DOHH2 (cell line): ENCODE results near the gene MEF2B.
"Not testable (repeated sequence)": the region's sequence is repeated elsewhere in the genome, so short reads cannot be mapped to it uniquely, and the experiment has no call there.

Experiments
- H3F3A ChIP-seq: fragments of 200-600 bp; sonication (generic), shearing (Covaris generic); 2 replicates; pipeline ENCODE4 v1.6.0; 2016; ENCODE audit warnings: antibody characterized with exemption, mild to moderate bottlenecking; ENCODE audit not compliant: control insufficient read depth, insufficient read depth
- H3K27ac ChIP-seq: fragments of 200-600 bp; sonication (generic); 2 replicates; pipeline ENCODE4 v1.5.1; 2014; ENCODE audit warnings: low read depth, mild to moderate bottlenecking, low read length, moderate library complexity
- H3K27me3 ChIP-seq: fragments of 200-600 bp; sonication (generic); 2 replicates; pipeline ENCODE4 v1.6.1; 2014; ENCODE audit warnings: mild to moderate bottlenecking, low read length, mixed read lengths; ENCODE audit not compliant: control insufficient read depth
- H3K36me3 ChIP-seq: fragments of 200-600 bp; sonication (generic); 2 replicates; pipeline ENCODE4 v1.6.1; 2014; ENCODE audit warnings: mild to moderate bottlenecking, low read length, moderate library complexity, mixed read lengths; ENCODE audit not compliant: control insufficient read depth
- H3K4me1 ChIP-seq: fragments of 200-600 bp; sonication (generic); 2 replicates; pipeline ENCODE4 v1.6.1; 2014; ENCODE audit warnings: mild to moderate bottlenecking, low read length, mixed read lengths; ENCODE audit not compliant: control insufficient read depth
- H3K4me2 ChIP-seq: fragments of 200-600 bp; sonication (generic); 2 replicates; pipeline ENCODE4 v1.6.0; 2014; ENCODE audit warnings: mild to moderate bottlenecking, low read length, moderate library complexity
- H3K4me3 ChIP-seq: fragments of 200-600 bp; sonication (generic); 2 replicates; pipeline ENCODE4 v1.5.1; 2014; ENCODE audit warnings: mild to moderate bottlenecking, low read length, mixed read lengths
- H3K79me2 ChIP-seq: fragments of 200-600 bp; sonication (generic); 2 replicates; pipeline ENCODE4 v1.6.1; 2014; ENCODE audit warnings: mild to moderate bottlenecking, low read length, mixed read lengths; ENCODE audit not compliant: control insufficient read depth
- H3K9me2 ChIP-seq: fragments of 200-600 bp; sonication (generic); replicated peaks from 2 replicates; pipeline ENCODE4 v1.6.1; 2014; ENCODE audit warnings: mild to moderate bottlenecking, low read length, mixed read lengths; ENCODE audit not compliant: control insufficient read depth
- H3K9me3 ChIP-seq: fragments of 200-600 bp; sonication (generic); 2 replicates; pipeline ENCODE4 v1.6.1; 2014; ENCODE audit warnings: antibody characterized with exemption, low read length, mixed read lengths; ENCODE audit not compliant: control insufficient read depth, insufficient read depth
- H4K20me1 ChIP-seq: fragments of 200-600 bp; sonication (generic); 2 replicates; pipeline ENCODE4 v1.6.0; 2014; ENCODE audit warnings: low read depth, mild to moderate bottlenecking, antibody characterized with exemption, low read length, moderate library complexity; ENCODE audit not compliant: control insufficient read depth, insufficient read depth
- CTCF ChIP-seq: fragments of 200-600 bp; sonication (generic); IDR thresholded peaks from one replicate; pipeline ENCODE4 v1.5.1; 2014; ENCODE audit warnings: antibody characterized with exemption, mild to moderate bottlenecking, low read depth, low read length; ENCODE audit not compliant: poor library complexity, severe bottlenecking
- EZH2phosphoT487 ChIP-seq: fragments of 200-600 bp; sonication (generic); IDR thresholded peaks from 2 replicates; pipeline ENCODE4 v1.6.1; 2017; ENCODE audit warnings: borderline replicate concordance, mild to moderate bottlenecking, antibody characterized with exemption, low read length, moderate library complexity, mixed read lengths

Gene MEF2B

DNA sequence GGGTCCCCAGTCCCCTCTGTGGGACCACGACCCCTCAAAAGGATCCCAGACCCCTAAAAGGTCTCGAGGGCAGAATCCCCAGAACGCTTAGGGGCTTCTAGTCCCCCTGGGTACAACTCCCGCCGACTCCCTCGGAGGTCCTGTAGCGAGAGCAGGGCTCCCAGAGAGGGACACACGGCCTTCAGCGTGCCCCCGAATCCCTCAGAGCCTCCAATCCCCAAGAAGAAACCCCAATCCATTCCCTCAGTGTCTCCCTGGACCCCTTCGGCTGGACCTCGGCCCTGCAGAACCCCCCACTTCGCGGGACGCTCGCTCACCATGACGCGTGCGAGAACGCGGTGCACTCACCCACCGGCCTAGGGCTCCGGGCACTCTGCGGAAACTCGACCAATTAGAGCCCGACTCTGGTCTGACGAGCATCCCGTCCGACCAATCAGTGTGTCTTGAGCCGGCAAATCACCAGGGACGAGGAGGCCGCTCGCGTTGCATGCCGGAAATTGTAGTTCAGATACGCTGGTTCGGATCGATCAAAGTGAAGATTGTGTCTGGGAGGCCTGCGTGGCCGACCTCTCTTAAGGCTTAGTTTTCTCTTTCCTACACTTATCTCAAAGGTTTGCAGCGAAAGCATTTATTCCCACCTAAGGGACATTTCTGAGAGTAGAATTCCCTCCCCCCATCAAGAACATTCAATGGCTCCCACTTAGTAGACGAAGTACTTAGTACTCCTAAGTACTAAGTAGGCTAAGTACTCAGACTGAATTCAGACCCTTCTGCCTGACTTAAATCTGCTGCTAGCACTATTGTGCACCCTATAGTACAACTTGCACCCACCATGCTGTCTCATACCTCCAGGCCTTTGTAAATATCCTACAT, 31.7 kb downstream of the MEF2B start, which contains the start of gene TMEM161A:
Gene TMEM161A (minus strand): TSS at position 370 of the 873 bp plus-strand sequence. CDS start 50 bp downstream, at position 320.
- Histone ChIP-seq H3K4me2 (peak within 1 kb of the TSS; percentile 79), H4K20me1 (no peaks in the 10 kb centered on the region), H3K9me2 (no peaks in the 10 kb centered on the region), H3K27me3 (no peaks in the 10 kb centered on the region), H3K27ac (no peak within 1 kb of the TSS), H3K4me1 (peaks cover 40% of the 10 kb centered on the region), H3F3A (peaks cover 24% of the 10 kb centered on the region), H3K36me3 (0 out of 2 replicates have a peak, but pooled peaks cover 3% of the 10 kb centered on the region), H3K4me3 (peak within 1 kb of the TSS; percentile 75), H3K79me2 (peaks cover 25% of the 10 kb centered on the region), H3K9me3 (no peaks in the 10 kb centered on the region)
- no peak for TF ChIP-seq CTCF
- no peak for TF ChIP-seq EZH2phosphoT487

DNA sequence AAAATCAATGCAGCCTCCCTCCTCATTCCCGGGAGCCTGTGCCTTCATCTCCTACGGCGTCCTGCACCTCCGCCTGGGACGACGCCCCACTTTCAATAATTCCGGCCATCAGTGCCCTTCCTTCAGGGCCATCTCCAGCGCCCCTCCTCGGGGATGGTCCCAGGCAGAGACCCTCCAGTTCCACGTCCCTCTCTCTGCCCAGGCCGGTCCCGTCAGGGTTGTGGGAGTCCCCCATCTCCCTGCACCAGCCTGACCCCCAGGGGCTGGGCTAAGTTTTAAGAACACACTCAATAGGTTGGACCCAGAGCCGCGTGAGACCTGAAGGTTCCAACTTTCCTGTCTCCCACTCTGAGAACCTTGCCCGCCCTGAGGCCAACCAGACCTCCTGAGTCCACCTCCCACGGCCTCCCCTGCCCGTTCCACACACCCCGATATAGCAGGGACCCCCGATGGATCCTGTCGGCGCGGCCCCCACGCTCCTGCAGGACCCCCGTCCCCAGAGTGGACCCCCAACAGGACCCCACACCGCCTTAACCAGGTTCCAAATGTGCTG, 32.4 kb downstream of the MEF2B start:
- no peaks in the 10 kb centered on the region for H4K20me1 ChIP-seq
- TF ChIP-seq EZH2phosphoT487 = no peak
- no peak for TF ChIP-seq CTCF
- no peaks in the 10 kb centered on the region for H3K9me3 ChIP-seq
- peak overlapping the region; percentile 75 for H3K4me3 ChIP-seq
- H3K79me2 ChIP-seq = peaks cover 25% of the 10 kb centered on the region
- no peaks in the 10 kb centered on the region for H3K9me2 ChIP-seq
- no peaks in the 10 kb centered on the region for H3K27me3 ChIP-seq
- peak overlapping the region; percentile 79 for H3K4me2 ChIP-seq
- H3K27ac ChIP-seq = no peak overlapping the region
- peaks cover 36% of the 10 kb centered on the region for H3K4me1 ChIP-seq
- peaks cover 20% of the 10 kb centered on the region for H3F3A ChIP-seq
- no peaks in the 10 kb centered on the region for H3K36me3 ChIP-seq

- not testable (repeated sequence) for H3K27ac ChIP-seq, H3K27me3 ChIP-seq, H3K4me3 ChIP-seq, H3K9me2 ChIP-seq, H3K9me3 ChIP-seq, H3K4me2 ChIP-seq, H4K20me1 ChIP-seq, H3K36me3 ChIP-seq
- H3K79me2 ChIP-seq = peaks cover 25% of the 10 kb centered on the region
- peaks cover 36% of the 10 kb centered on the region for H3K4me1 ChIP-seq
- H3F3A ChIP-seq = peaks cover 13% of the 10 kb centered on the region
These were observed 34.4 kb downstream of the MEF2B start for GRCh38 chr19:19135713-19136112.

DNA sequence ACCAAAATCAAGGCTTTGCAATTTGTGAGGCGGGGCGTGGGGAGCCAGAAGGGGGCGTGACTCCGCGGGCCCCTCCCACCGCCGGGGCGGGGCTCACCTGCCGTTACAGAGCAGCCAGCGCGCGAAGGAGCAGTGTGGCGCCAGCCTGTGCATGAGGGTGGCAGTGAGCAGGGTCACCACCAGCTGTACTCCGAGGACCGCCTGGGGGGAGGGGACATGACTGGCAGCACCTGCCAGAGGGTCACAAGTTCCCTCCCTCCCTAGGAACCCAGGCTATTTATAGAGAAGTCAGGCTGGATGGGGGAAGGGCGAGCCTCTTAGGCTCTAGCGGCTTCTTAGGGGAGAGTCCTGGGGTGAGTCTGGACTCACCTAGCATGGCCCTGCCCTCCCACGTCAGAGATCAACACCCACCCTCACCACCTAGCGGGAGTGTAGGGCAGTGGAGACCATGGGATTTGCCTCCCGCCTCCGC, 35.3 kb downstream of the MEF2B start:
- H3K9me2 ChIP-seq = no peaks in the 10 kb centered on the region

More for the DNA sequence above, 35.3 kb downstream of the MEF2B start:
- Histone ChIP-seq H3K27ac (no peak overlapping the region), H3K4me2 (peak overlapping the region; percentile 53), H4K20me1 (no peaks in the 10 kb centered on the region), H3F3A (peaks cover 13% of the 10 kb centered on the region), H3K9me3 (no peaks in the 10 kb centered on the region), H3K79me2 (peaks cover 25% of the 10 kb centered on the region), H3K4me1 (peaks cover 32% of the 10 kb centered on the region), H3K27me3 (no peaks in the 10 kb centered on the region), H3K4me3 (peak overlapping the region; percentile 32), H3K36me3 (no peaks in the 10 kb centered on the region)
- TF ChIP-seq CTCF (no peak), EZH2phosphoT487 (no peak)
